Suprapubic skin (tissue), 4 donors: ENCODE results near the gene PRSS27. TPM values are rescaled to one million over a fixed set of nuclear protein-coding genes. Genes with fewer than 3 reads are reported as not detected.

Experiments
- DNase-seq, 2 donors: peaks; one replicate each; pipeline ENCODE4 v3.0.0-alpha.2; 2019; ENCODE audit warnings: low spot score in 2 of 2
- H3K27ac ChIP-seq: fragments of 200-600 bp; sonication (generic); one replicate; pipeline ENCODE4 v1.5.1; 2019
- H3K27me3 ChIP-seq: fragments of 200-600 bp; sonication (generic); one replicate; pipeline ENCODE4 v1.5.1; 2019
- H3K36me3 ChIP-seq: fragments of 200-600 bp; sonication (generic); one replicate; pipeline ENCODE4 v1.5.1; 2019
- H3K4me1 ChIP-seq: fragments of 200-600 bp; sonication (generic); one replicate; pipeline ENCODE4 v1.5.1; 2019
- H3K4me3 ChIP-seq: fragments of 200-600 bp; sonication (generic); one replicate; pipeline ENCODE4 v1.5.1; 2019; ENCODE audit warnings: mild to moderate bottlenecking
- H3K9me3 ChIP-seq: fragments of 200-600 bp; sonication (generic); one replicate; pipeline ENCODE4 v1.5.1; 2019
- CTCF ChIP-seq, 2 donors: fragments of 200-600 bp in 1 of 2; fragments of 450-650 bp in 1 of 2; sonication (generic) in 1 of 2; IDR thresholded peaks; one replicate each; pipeline ENCODE4 v1.5.1; 2016 to 2019; ENCODE audit warnings: antibody characterized with exemption in 2 of 2, mild to moderate bottlenecking in 1 of 2, moderate library complexity in 1 of 2
- EP300 ChIP-seq: sonication (generic); formaldehyde crosslinking; IDR thresholded peaks from one replicate; pipeline ENCODE4 v1.6.1; 2017; ENCODE audit warnings: antibody characterized with exemption
- POLR2A ChIP-seq, 2 donors: fragments of 450-650 bp; IDR thresholded peaks; one replicate each; pipeline ENCODE4 v1.6.1; 2017; ENCODE audit warnings: antibody characterized with exemption in 2 of 2, mild to moderate bottlenecking in 2 of 2, moderate library complexity in 2 of 2
- POLR2AphosphoS5 ChIP-seq, 3 donors: sonication (generic); formaldehyde crosslinking; IDR thresholded peaks; one replicate each; pipeline ENCODE4 v1.6.1; 2017; ENCODE audit warnings: antibody characterized with exemption in 3 of 3
- WGBS: methylation state at CpG from one replicate; pipeline ENCODE4 v1.1.5; 2018; 5-methylcytosine and 5-hydroxymethylcytosine counted together
- total RNA-seq, 4 donors: library from RNA; depleted of rRNA; stranded (reverse); fragments of >200 nt; gene quantifications; one replicate each; pipeline ENCODE4 v1.1.0, GENCODE V29; 2016

PRSS27 gene
- total RNA-seq, 4 donors from 2014 or later: 1.6 to 9.5 (median 5.6) TPM

GRCh38 chr16:2739625-2740430, 19.8 kb upstream of the PRSS27 start:
- Histone ChIP-seq H3K27ac (no peak overlapping the region), H3K36me3 (no peaks in the 10 kb centered on the region), H3K4me3 (no peak overlapping the region), H3K27me3 (peaks cover 24% of the 10 kb centered on the region), H3K4me1 (no peaks in the 10 kb centered on the region), H3K9me3 (no peaks in the 10 kb centered on the region)
- no peak for DNase-seq
- no peak for TF ChIP-seq CTCF (IDR thresholded peaks at IDR 0.05)
- no peak for TF ChIP-seq POLR2AphosphoS5 (IDR thresholded peaks at IDR 0.05)
- WGBS: 78% methylated on average over 6 of the region's 8 CpGs

GRCh38 chr16:2738615-2739014, 18.6 kb upstream of the PRSS27 start:
- no peak for TF ChIP-seq POLR2AphosphoS5 (IDR thresholded peaks at IDR 0.05)
- TF ChIP-seq CTCF (IDR thresholded peaks at IDR 0.05): no peak
- TF ChIP-seq EP300: no peak
- no peak for TF ChIP-seq POLR2A (IDR thresholded peaks at IDR 0.05)
- Histone ChIP-seq H3K27me3 (peaks cover 24% of the 10 kb centered on the region), H3K27ac (no peak overlapping the region), H3K9me3 (no peaks in the 10 kb centered on the region), H3K4me1 (no peaks in the 10 kb centered on the region), H3K4me3 (no peak overlapping the region), H3K36me3 (no peaks in the 10 kb centered on the region)
- 80% methylated on average over 2 of the region's 5 CpGs for WGBS
- no peak for DNase-seq

GRCh38 chr16:2737895-2738418, 17.9 kb upstream of the PRSS27 start:
- no peaks in the 10 kb centered on the region for H3K36me3 ChIP-seq
- no peak for TF ChIP-seq POLR2A (IDR thresholded peaks at IDR 0.05)
- no peak for TF ChIP-seq EP300
- TF ChIP-seq CTCF (IDR thresholded peaks at IDR 0.05): no peak
- no peak for TF ChIP-seq POLR2AphosphoS5 (IDR thresholded peaks at IDR 0.05)
- H3K9me3 ChIP-seq: no peaks in the 10 kb centered on the region
- WGBS: 81% methylated on average over 6 of the region's 7 CpGs
- H3K27me3 ChIP-seq: peaks cover 24% of the 10 kb centered on the region
- DNase-seq: no peak
- no peak overlapping the region for H3K4me3 ChIP-seq
- H3K4me1 ChIP-seq: no peaks in the 10 kb centered on the region
- H3K27ac ChIP-seq: no peak overlapping the region

- TF ChIP-seq POLR2AphosphoS5 (IDR thresholded peaks at IDR 0.05) (no peak), POLR2A (IDR thresholded peaks at IDR 0.05) (no peak), EP300 (no peak), CTCF (IDR thresholded peaks at IDR 0.05) (no peak)
- no peak overlapping the region for H3K27ac ChIP-seq
- no peaks in the 10 kb centered on the region for H3K9me3 ChIP-seq
- H3K36me3 ChIP-seq: no peaks in the 10 kb centered on the region
- peaks cover 24% of the 10 kb centered on the region for H3K27me3 ChIP-seq
- H3K4me3 ChIP-seq: no peak overlapping the region
- 90% methylated on average over 5 of the region's 5 CpGs for WGBS
- H3K4me1 ChIP-seq: no peaks in the 10 kb centered on the region
- no peak for DNase-seq
These were observed 17.2 kb upstream of the PRSS27 start for GRCh38 chr16:2737238-2737605.

GRCh38 chr16:2736476-2737237, 16.6 kb upstream of the PRSS27 start:
- DNase-seq: no peak
- Histone ChIP-seq H3K27me3 (peaks cover 24% of the 10 kb centered on the region), H3K9me3 (no peaks in the 10 kb centered on the region), H3K36me3 (no peaks in the 10 kb centered on the region), H3K27ac (no peak overlapping the region), H3K4me3 (no peak overlapping the region), H3K4me1 (no peaks in the 10 kb centered on the region)
- 90% methylated on average over 11 of the region's 11 CpGs for WGBS
- TF ChIP-seq POLR2AphosphoS5 (IDR thresholded peaks at IDR 0.05) (no peak), POLR2A (IDR thresholded peaks at IDR 0.05) (no peak), CTCF (IDR thresholded peaks at IDR 0.05) (no peak), EP300 (no peak)
